Transverse colon (tissue), 4 donors: ENCODE results near the gene TBC1D2B.
"Not testable (repeated sequence)": the region's sequence is repeated elsewhere in the genome, so short reads cannot be mapped to it uniquely, and the experiment has no call there.

ENCODE experiments used
- CTCF ChIP-seq, 5 experiments: fragments of 200-600 bp in 3 of 5; fragments of 450-650 bp in 2 of 5; sonication (generic) in 3 of 5; IDR thresholded peaks; 1 replicate in 2 of 5; 2 replicates in 3 of 5; pipeline ENCODE4 v1.5.1; 2016 to 2017; ENCODE audit warnings: antibody characterized with exemption in 5 of 5, inconsistent platforms in 3 of 5, mild to moderate bottlenecking in 2 of 5, moderate library complexity in 1 of 5
- EP300 ChIP-seq: sonication (generic); formaldehyde crosslinking; IDR thresholded peaks from one replicate; pipeline ENCODE4 v1.6.1; 2017; ENCODE audit warnings: antibody characterized with exemption, low read depth
- POLR2A ChIP-seq: fragments of 450-650 bp; IDR thresholded peaks from one replicate; pipeline ENCODE4 v1.6.1; 2016; ENCODE audit warnings: antibody characterized with exemption, mild to moderate bottlenecking, moderate library complexity
- POLR2AphosphoS5 ChIP-seq, 3 donors: sonication (generic); formaldehyde crosslinking; IDR thresholded peaks; one replicate each; pipeline ENCODE4 v1.6.1; 2016; ENCODE audit warnings: antibody characterized with exemption in 3 of 3

GRCh38 chr15:77972706-77973105 is 104.8 kb downstream of the TBC1D2B start:
- TF ChIP-seq POLR2AphosphoS5 (IDR thresholded peaks at IDR 0.05); CTCF (IDR thresholded peaks at IDR 0.05); POLR2A; EP300: not testable (repeated sequence)
